A375 (cell line): Measurements from ENCODE around the gene F8A2. TPM values are rescaled to one million over a fixed set of nuclear protein-coding genes. Genes with fewer than 3 reads are reported as not detected.

Source experiments
- small RNA-seq: library from RNA; depleted of rRNA; stranded (forward); fragments of <200 nt; gene quantifications from one replicate; pipeline ENCODE3, GENCODE V24; 2014
- total RNA-seq: library from RNA; depleted of rRNA; stranded (reverse); fragments of >200 nt; shearing (Covaris generic); gene quantifications from 2 replicates; pipeline ENCODE4 v1.2.3, GENCODE V29; 2014; rRNA removed

F8A2 gene
- total RNA-seq, result not detected in 2 replicates

DNA sequence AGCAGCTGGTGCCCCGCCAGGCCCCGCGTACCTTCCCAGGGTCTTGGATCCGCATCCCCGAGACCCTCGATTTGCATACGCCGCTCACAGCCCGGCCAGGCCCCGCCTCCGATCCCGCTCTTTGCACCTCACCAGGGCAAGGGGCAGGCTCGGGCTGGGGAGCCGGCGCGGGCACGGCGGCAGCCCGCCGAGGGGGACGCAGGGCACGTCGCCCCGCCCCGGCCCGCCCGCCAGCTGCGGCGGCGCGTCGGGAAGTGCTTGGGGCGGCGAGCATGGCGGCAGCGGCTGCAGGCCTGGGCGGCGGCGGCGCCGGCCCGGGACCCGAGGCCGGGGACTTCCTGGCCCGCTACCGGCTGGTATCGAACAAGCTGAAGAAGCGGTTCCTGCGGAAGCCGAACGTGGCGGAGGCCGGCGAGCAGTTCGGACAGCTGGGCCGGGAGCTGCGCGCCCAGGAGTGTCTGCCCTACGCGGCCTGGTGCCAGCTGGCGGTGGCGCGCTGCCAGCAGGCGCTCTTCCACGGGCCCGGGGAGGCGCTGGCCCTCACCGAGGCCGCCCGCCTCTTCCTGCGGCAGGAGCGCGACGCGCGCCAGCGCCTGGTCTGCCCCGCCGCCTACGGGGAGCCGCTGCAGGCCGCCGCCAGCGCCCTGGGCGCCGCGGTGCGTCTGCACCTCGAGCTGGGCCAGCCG lies at the start of gene F8A2:
F8A2 (plus strand) TSS at position 253 of the 686 bp plus-strand sequence; CDS start at position 273, 20 bp downstream.

DNA sequence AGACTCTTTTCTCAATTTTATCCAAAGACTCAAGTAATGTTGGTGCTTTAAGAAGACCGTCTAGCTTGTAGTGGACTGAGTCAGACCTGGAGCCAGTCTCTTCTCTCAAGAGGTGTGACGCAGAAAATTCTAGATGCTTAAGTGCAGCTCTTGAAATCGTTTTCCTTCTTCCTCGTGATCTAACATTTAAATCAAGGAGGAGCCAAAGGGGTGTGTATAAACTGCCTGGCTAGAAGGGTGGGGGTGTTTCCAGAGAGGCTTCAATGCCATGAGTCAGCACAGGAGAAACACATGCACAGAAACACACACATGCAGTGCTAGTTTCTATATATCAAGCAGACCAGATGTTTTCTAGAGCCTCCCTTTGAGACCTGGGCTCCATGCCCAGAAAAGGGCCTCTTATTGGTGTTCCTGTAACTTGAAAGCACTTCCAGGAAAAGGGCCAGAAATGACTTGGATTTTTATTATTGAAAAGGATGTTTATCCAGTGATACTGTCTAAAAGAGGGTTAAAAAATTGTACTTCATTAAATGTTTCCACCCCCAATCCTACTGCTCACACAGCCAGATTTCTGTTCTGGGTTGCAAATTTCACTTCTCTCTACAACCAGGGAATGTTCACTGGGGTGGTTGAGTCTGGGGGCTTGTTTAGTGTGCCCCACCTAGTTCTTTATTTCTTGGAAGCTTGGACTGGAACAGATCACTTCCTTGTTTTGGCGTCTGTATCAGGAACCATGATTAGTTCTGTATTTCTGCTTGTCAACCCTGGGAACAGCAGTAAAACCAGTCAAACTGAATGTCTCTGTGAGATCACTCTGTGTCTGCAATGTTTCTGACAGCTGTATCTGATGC lies 47.2 kb upstream of the F8A2 start, which contains the start of gene CLIC2:
CLIC2 (minus strand) TSS at position 129 of the 851 bp plus-strand sequence. CDS start 187 bp downstream, outside the sequence.

Small RNA genes lying within 50 kb of the gene (small RNA-seq; reads per million reads assigned to genes)
- gene MIR1184-2, result not detected

Other genes with a start within 250 kb of the F8A2 start
- gene VBP1, start 165.6 kb upstream of the F8A2 start, total RNA-seq, result 59.0 and 61.8 TPM in 2 replicates
- gene RAB39B, start 117.6 kb upstream of the F8A2 start, total RNA-seq, result 5.3 TPM in 2 replicates
- gene CLIC2, start 47.5 kb upstream of the F8A2 start, total RNA-seq, result not detected in 2 replicates
- gene F8A3, start 76.5 kb downstream of the F8A2 start, total RNA-seq, result 0.53 and 2.3 TPM in 2 replicates
- 0.15 and 0.27 TPM in 2 replicates for gene SPRY3, start 230.5 kb downstream of the F8A2 start, total RNA-seq
- 5.4 and 9.0 TPM in 2 replicates for gene TMLHE, start 230.9 kb downstream of the F8A2 start, total RNA-seq